CD4-positive, alpha-beta T cell treated with Interleukin-6 for 4 hours (primary cell): ENCODE data around the gene HAL.

ENCODE experiments used
- DNase-seq: peaks from one replicate; pipeline ENCODE4 v3.0.0-alpha.2; 2020; ENCODE audit warnings: mixed read lengths

Gene HAL

DNA sequence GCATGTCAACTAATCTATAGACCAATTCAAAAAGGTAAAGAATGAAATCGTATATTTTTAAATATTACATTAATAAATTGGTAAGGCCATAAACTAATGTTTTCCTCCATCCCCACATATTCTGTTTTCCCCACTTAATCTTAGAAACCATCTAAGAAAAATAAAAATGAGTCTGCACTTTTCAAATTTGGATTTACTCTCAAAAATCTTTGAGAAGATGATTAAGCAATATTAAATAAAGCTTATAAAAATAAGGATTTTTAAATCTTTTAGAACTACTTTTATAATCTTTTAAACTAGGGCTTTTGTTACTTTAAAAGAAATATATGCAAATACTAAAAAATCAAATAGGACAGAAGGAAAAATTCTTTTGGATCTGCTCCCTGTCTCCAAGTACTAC, 10.6 kb upstream of the HAL start:
- no peak for DNase-seq

GRCh38 chr12:96000858-96001257, 4.7 kb upstream of the HAL start:
- DNase-seq: no peak

DNA sequence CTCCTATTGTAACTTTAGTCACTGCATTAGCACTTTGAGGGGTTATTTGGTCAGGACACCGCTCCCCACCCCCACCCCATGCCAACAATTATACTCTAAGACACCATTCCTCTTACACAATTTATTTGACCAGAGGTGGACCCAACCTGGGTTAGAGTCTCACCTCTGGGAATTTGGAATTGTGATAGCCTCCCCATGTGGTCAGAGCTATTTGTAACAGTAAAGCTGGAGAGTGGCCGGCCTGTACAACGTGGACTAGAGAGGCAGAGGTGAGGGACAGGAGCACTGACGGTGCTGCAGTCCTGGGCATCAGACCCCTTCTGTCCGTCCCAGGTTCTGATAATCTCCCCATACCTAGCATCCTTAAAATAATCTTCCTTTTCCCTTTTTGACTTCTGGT, 3.3 kb upstream of the HAL start:
- no peak for DNase-seq

DNA sequence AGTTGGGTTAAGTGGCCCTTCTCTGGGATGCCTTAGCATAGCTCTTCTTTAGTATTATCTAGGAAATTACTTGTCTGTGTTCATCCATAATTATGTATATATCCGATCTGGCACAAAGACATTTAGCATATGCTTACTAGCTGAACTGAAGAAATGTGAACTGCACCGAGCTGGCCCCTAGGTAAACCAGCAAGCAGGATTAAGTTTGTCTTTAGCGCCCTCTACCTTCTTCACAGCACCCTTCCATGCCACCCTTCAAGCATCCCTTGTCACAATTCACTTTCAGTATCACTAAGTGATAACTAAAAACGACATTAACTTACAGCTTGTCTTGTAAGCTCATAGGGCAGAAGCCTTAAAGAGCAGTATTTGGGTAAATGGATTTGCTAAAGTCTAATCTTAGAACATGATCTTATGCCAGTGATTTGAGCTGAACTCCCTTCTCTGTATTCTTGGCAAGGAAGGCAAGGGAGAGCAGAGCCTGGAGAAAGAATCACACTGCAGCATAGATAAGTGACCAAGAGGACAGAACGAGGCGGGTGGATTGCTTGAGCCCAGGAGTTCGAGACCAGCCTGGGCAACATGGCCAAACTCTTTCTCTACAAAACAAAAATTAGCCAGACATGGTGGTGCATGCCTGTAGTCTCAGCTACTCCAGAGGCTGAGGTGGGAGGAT, 2.6 kb upstream of the HAL start:
- peak; percentile 57 for DNase-seq

DNA sequence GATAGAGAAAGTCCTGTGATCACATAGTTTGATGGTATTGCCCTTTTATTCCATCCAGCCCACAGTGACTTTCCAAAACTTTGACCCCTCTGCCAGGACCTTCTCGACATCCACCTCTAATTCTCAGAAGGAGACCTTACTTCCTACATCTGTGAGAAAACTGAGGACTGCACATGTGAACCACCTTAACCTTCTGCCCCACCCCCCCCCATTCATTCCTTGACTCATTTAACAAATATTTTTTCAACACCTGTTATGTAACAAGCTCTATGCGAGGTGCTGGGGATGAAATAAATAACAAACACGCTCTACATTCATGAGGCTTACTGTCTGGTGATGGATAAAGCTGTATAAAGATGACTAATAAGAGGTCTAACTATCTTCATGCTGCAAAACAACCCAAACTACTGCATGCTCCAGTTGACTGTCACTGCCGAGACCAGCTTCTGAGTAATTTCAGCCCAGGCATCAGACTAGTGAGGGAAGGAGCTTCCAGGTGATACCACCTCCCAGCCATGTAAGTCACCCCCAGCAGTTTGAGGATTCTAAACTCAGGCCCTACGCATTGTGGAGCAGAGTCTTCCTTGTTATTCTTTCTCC, 1.9 kb upstream of the HAL start:
- DNase-seq: no peak

GRCh38 chr12:95997276-95997675, 1.1 kb upstream of the HAL start:
- DNase-seq: no peak

DNA sequence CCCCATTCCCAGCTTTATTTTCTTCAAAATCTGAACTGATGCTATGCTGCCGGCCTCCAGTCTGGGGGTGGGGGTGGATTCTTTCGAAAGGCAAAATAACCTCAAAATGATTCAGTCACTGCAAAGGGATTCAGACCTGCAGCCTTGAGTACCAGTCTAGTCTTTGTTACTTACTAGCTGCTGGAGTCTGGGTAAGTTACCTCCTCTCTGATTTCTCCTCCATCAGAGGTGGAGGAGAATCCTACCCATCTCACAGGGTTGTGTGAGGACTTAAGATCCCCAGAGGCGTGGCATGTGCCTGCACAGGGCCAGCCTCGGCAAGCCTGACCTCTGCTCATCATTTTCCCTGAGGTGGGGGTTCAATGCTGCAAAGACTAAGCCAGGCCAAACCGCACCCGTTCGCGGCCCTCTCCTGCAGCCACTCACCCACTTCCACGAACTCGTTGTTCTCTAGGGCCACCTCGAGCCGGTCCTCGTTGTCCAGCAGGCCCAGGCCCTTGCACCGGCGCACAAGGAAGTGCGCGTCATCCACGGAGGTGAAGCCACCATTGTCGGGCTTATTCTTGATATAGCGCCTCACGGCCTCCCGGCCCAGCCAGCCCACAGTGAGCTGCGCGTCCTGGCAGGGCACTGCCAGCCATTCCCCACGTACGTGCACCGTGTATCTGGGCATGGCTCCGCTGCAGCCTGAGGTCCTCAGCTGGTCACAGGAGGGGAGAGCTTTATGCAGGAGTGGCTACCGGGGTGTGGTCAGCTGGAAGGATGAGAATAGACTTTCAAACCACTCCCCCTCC, 709 bp downstream of the HAL start:
- no peak for DNase-seq

DNA sequence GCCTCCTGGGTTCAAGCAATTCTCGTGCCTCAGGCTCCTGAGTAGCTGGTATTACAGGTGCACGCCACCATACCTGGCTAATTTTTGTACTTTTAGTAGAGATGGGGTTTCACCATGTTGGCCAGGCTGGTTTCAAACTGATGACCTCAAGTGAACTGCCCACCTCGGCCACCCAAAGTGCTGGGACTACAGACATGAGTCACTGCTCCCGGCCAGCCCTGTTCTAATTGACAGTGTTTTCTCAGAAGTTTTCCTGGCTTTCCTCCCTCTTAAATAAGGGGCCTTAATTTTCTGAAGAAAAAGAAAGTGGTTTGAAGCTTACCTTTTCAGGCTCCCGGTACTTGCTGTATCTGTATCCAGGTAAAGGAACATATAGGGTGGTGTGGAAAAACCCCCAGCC, 1.7 kb downstream of the HAL start:
- no peak for DNase-seq

GRCh38 chr12:95993907-95994306, 2.2 kb downstream of the HAL start:
- DNase-seq: no peak

DNA sequence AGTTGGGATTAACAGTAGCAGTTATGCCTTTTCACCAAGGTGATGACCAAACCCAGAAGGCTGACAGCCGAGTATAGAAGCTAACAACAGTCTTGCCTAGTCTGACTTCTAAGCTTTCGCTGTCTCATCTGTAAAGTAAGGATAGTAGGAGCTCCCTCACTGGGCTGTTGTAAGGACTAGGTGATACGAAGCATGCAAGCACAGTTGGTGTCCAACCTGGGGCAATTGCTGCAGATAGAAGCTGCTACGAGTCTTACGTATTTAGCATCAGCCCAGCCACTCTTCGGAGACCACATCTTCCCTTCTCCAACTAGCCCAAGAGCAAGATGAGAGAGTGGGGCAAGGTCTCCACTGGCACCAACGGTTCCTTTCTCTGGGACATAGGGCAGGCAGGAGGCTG, 6.0 kb downstream of the HAL start:
- no peak for DNase-seq

DNA sequence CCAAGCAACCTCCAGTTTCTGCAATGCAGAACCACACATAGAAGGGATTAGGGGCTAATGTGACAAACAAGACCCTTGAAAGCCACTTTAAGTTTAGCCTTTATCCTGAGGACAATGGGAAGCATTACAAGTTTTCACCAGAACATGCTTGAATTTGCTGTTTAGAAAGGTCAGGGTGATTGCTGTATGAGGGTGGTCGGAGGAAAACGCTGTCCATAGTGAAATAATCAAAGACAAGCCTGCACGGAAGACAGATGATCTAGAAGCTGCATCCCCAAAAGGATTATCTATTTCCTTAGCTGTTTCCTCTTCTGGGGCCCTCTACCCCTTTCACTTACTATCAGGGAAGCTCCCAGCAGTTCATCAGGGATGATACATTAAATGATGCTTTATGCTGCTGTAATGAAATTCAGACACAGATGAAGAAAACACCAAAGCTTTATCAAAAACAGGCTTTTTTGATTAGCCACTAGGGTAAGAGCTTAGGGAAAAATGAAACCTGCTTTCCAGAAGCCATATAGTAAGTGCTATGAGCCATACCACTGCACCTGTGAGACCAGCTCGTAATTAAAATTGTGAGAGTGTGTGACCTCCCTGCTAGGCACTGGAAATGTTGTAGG, 6.5 kb downstream of the HAL start:
- no peak for DNase-seq

GRCh38 chr12:95988506-95989275, 7.5 kb downstream of the HAL start:
- DNase-seq: no peak

- DNase-seq: no peak
These were observed 9.2 kb downstream of the HAL start for GRCh38 chr12:95986635-95987570.

- no peak for DNase-seq
These were observed 11.5 kb downstream of the HAL start for GRCh38 chr12:95984682-95985081.

DNA sequence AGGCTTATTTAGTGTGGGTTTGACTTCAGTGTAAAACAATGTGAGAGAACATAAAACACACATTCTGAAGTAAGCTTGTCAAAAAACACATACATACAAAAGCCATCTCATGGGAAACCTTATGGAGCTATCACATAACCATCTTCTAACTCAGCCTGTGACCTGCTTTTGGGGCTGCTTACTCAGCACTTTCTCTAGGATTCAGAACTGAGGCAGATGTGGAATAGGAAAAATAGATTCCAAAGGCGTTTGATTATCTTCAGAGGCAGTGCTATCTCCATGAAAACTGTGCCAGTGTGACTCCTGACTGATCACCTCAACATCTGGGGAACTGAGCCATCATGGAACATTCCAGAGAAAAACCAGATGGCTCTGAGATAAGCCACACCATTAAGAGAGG, 13.5 kb downstream of the HAL start:
- no peak for DNase-seq

DNA sequence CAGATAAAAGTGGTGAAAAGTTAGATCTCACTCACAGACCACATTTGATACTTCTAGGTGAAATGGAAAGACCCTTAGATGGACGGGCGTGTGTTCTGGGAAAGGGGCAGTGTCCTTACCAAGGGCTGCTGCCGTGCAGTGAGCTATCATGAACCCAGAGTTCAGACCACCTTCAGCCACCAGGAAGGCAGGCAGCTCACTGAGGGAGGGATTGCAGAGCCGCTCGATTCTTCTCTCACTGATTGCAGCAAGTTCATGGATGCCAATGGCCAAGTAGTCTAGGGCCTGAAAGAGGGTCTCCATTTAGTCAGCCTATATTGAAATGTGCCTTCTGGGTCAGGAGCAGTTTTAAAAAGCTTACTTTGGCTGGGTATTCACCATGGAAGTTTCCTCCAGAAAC, 15.7 kb downstream of the HAL start:
- no peak for DNase-seq

GRCh38 chr12:95978774-95979173, 17.4 kb downstream of the HAL start:
- DNase-seq: no peak

GRCh38 chr12:95978351-95978750, 17.8 kb downstream of the HAL start:
- no peak for DNase-seq

DNA sequence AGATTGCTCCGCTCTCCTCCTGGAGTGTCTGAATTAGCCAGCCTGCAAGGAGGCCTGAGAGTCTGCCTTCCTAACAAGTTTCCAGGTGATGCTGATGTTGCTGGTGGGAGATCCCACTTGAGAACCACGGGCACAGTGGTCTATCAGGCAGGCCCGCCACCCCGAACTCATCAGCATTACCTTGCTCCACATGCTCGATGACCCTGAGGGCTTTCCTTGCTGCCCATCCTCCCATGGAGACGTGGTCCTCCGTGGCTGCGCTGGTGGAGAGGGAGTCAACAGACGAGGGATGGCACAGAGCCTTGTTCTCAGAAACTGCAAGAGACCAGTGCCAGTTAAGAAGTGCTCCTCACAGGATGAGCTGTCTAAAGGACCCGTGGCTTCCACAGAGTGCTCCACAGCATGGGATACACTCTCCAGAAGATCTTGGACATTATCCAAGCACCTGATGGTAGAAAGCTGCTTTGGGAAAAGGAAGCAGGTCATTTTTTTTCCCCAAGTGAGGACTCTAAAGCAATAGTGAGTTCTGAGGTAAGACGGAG, 18.3 kb downstream of the HAL start:
- DNase-seq: no peak

GRCh38 chr12:95976416-95976832, 19.7 kb downstream of the HAL start:
- DNase-seq: no peak

GRCh38 chr12:95975491-95975890, 20.7 kb downstream of the HAL start:
- no peak for DNase-seq

GRCh38 chr12:95974358-95974757, 21.8 kb downstream of the HAL start:
- DNase-seq: no peak
